Measurements from ENCODE around the gene KIAA1217.

KIAA1217 gene, protein sequence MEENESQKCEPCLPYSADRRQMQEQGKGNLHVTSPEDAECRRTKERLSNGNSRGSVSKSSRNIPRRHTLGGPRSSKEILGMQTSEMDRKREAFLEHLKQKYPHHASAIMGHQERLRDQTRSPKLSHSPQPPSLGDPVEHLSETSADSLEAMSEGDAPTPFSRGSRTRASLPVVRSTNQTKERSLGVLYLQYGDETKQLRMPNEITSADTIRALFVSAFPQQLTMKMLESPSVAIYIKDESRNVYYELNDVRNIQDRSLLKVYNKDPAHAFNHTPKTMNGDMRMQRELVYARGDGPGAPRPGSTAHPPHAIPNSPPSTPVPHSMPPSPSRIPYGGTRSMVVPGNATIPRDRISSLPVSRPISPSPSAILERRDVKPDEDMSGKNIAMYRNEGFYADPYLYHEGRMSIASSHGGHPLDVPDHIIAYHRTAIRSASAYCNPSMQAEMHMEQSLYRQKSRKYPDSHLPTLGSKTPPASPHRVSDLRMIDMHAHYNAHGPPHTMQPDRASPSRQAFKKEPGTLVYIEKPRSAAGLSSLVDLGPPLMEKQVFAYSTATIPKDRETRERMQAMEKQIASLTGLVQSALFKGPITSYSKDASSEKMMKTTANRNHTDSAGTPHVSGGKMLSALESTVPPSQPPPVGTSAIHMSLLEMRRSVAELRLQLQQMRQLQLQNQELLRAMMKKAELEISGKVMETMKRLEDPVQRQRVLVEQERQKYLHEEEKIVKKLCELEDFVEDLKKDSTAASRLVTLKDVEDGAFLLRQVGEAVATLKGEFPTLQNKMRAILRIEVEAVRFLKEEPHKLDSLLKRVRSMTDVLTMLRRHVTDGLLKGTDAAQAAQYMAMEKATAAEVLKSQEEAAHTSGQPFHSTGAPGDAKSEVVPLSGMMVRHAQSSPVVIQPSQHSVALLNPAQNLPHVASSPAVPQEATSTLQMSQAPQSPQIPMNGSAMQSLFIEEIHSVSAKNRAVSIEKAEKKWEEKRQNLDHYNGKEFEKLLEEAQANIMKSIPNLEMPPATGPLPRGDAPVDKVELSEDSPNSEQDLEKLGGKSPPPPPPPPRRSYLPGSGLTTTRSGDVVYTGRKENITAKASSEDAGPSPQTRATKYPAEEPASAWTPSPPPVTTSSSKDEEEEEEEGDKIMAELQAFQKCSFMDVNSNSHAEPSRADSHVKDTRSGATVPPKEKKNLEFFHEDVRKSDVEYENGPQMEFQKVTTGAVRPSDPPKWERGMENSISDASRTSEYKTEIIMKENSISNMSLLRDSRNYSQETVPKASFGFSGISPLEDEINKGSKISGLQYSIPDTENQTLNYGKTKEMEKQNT (N-terminal part only)

DNA sequence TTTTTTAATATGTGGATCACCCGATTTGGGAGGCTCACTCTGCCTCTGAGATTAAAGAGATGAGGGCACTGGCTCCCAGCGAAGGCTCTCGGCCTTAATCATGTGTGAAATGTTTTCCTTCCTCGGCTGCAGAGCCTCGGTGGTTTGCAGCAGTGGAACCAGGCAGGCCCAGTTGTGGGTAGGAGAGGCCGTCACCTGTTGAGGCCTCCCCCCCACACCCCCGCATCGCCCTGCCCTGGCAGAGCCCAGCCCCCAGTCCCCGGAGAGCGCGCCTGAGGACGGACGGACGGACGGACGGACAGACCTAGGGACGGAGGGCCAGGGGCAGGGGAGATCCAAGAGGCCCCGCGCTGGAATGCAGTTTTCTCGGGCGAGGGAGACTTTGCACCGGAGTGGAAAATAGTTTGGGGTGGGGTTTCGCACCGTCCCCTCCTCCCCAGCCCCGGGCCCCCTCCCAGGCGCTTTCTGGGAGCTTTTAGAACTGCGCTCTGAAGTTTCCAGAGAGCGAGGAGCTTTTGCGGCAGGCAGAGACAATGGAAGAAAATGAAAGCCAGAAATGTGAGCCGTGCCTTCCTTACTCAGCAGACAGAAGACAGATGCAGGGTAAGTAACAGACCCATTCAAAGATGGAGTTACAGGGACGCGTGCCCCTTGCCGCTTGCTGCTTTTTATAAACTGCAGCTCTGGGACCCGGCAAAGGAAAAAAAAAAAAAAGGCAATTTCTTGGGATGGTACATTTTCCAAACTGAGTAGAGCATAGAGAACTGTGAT is at the start of gene KIAA1217:
Gene KIAA1217, plus strand, starts transcription at position 478 of the 771 bp plus-strand sequence. Its CDS starts 56 bp downstream, at position 534.
- no peak for DNase-seq

DNA sequence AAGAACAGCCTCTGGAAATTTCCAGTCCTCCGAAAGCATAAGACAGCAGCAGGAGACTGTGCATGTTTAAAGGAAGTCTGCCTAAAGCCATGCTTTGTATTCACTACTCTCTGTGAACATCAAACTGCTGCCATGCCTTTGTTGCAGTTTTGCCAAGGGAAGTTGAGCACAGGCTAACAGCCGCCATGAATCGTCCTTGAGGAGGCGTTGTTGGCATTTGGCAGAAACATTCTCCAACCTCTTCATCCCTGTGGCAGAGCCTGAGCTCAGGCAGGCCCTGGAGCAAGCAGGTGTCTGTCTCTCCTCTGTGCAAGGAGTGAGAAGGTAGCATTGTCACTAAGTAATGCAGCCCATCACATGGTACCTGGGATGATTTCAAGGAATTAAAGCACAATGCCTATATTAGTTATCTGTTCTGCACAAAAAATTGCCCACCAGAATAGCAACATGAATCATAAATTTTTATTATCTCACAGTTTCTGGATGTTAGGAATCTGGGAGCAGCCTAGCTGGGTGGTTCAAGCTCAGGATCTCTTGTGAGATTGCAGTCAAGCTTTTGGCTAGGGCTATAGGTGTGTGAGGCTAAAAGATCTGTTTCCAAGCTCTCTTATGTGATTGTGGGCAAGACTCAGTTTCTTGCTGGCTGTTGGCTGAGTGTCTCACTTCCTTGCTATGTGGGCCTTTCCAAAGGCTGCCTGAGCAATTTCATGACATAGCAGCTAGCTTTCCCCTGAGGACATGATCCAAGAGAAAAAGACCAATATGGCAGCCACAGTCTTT is 46.5 kb upstream of the KIAA1217 start:
- DNase-seq: no peak

DNA sequence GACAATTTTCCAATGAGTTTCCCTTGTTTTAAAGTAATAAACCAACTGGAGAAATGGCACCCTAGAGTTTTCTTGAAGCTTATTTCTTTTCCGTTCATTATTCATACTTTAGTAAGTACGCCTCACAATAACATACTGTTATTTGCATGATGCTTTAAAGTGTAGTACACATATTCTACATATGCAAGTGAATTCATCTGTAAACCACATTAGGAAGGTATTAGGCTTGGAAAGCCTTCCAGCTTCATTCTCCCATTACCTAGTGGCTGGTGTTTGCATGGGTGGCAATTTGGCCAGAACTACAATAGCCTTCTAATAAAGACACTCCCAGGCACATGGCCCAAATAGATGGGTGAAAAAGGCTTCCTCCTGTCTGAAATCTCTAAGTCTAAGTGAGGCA is 45.5 kb upstream of the KIAA1217 start:
- no peak for DNase-seq

DNA sequence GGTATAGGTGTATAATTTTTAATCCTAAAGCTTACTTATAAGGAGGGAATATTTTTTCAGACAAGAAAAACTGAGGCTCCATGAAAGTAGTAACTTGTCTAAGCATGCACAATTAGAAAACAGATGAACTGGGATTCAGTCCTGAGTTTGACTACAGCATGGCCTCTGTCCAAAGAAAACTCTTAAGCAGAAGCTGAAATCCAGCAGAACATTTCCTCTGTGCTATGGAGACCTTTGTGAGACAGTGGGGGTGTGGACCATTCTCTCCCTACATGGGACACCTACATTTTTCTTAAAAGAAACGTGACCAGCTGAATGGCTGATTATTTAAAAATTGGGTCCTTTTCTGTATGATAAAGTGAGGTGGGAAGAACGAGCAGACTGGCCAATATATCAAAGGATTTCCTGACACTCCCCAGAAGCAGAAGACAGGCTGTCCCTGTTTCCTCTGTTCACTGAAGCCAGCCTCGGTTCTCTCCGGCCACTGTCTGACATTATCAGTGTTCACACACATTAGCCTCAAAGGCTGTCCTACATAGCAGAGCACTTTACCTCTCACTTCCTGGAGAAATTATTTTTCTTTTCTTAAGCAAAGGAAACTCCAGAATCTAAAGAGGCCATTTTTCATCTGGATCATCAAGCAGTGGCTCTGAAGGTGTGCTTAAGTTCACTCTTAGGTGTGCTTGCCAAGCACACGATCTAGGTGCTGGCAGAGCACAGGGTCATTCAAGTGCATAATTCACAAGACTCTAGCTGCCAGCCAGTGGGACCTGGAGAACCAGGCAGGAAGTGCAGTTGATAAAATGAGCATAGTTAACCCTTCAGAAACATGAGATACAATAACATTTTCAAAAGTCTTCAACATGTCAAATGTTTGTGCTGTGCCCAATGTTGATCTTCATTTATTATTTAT is 40.4 kb upstream of the KIAA1217 start:
- no peak for DNase-seq

DNA sequence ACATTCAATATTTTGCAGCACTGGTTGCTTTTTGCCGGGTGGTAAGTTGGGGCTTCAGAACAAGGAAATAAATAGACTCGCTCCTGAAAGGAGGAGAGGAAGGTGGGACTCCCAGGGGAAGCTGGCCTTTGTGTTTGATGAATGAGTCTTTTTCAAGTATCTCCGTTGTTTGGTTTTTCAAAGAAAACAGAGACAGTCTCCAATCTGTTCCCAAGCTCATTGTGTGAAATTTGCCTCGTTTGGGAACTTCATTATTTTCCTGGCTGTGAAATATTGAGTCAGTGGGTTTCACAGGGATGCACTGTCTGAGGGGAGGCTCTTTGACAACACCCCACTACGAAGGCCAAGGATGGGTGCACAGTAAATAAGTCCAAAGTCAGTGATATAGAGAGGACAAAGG is 38.7 kb upstream of the KIAA1217 start:
- no peak for DNase-seq

DNA sequence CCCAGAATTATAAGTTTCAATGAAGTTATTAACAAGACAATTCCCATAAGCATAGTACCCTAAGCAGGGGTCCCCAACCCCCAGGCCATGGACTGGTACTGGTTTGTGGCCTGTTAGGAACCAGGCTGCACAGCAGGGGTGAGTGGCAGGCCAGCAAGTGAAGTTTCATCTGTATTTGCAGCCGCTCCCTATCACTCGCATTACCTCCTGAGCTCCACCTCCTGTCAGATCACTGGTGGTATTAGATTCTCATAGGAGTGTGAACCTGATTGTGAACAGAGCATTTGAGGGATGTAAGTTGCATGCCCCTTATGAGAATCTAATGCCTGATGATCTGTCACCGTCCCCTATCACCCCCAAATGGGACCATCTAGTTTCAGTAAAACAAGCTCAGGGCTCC is 36.0 kb upstream of the KIAA1217 start:
- DNase-seq: no peak

DNA sequence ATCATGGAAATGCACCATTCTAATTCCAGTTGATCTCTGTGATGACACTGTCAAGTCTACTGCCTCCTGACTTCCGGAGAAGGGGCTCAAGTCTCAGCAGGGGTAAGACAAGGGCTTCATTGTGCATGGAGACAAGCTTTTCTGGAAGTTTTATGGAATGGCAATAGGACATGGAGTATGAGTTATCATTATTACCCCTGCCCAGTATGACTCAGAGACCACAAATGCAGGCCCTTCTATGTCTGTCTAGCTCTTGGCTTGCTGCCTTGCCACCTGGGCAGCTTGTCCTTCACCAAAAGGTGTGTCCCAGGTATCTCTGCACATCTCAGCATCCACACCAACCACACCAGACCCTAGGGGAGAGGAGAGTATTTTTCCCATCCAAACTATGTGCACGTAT is 34.9 kb upstream of the KIAA1217 start:
- DNase-seq: no peak

DNA sequence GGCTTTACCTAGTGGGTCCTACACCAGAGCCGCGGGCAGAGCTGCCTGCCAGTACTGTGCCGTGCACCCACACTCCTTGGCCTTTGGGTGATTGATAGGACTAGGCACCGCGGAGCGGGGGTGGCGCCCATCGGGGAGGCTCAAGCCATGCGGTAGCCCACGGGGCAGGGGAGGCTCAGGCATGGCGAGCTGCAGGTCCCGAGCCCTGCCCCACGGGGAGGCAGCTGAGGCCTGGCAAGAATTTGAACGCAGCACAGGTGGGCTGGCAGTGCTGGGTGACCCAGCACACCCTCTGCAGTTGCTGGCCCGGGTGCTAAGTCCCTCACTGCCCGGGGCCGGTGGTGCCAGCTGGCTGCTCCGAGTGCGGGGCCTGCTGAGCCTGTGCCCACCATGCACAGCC is 32.3 kb upstream of the KIAA1217 start:
- DNase-seq: no peak

DNA sequence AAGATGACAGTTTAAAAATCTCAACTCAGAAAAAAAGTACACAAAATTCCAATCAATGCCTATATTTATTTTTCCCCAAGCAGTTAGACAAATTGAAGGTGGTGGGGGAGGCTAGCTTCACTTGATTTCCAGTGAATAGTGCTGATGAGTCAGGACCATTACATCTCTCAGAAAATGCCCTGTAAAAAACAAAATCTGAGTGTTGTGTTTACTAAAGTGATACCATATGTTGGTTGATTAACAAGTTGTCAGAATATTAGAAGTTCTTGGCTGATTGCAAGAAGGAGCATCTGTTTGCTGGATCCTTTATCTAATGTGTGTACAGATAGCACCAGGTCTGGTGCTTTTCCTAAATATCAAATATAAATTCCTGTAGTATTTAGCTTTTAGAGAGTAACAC is 31.3 kb upstream of the KIAA1217 start:
- no peak for DNase-seq

DNA sequence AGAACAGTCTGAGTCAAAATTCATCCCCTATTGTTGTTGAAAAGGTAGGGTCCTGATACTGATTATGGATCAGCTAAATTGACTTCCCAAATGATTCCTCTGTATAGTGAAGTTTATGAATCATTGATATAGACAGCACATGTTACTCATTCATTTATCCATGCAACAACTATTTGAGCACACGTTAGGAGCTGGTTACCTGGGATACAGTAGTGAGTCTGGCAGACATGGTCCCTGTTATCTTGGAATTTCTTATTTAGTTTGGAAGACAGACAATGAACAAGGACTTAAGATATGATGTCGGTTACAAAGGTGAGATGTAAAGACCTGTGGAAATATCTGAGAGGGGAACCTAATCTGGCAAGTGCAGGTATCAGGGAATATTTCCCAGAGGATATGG is 28.0 kb upstream of the KIAA1217 start:
- DNase-seq: no peak

DNA sequence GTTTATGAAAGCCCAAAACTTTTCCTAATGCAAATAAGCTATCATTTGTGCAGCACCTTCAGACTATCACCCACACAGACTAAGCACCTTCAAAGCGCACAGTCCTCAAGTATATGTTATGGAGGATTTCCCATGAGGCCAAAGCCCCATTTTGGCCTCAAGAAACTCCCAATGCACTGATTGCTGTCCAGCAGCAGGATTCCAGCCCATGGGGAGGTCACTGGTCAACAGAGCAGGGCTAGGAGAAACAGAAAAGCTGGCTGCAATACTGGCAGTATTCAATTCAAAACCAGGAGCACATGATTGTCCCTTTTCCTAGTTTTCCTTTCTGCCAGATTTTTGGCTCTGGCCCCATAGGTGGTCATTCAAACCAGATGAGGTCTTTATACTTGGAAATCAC is 24.5 kb upstream of the KIAA1217 start:
- no peak for DNase-seq

DNA sequence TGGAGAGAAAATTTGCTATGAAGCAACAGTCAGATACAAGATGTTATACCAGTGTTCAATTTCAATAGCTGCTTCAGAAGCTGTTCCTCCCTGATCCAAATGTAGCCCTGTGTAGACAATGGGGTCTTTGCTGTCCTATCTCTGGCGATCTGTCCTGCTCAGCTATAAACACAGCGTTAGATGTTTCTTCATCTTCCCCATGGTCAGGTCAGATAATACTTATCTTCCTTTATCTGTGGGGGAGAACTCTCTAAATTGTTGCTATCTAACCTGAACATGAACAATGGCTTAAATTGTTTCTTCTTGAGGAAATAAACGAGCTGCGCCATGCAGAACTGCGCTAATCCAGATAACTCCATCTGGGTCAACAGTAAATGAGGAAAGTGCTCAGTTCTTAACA is 15.6 kb upstream of the KIAA1217 start:
- no peak for DNase-seq

DNA sequence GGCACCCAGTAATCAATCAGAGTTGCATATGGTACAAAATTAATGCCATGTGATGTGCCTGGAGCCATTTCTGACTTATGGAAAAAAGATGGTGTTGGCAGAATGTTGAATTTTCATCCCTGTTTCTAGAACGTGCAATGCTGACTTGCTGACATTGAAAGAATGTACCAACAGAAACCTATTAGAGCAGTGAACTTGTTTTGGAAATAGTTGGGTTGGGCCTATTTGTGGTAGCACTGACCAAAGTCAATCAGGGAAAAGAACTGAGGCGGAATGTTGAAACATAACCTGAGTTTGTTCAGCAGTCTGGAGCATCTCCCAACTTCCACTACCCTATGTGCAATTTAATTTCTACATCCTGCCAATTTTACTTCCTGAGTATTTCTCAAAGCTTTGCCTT is 11.7 kb upstream of the KIAA1217 start:
- DNase-seq: no peak

DNA sequence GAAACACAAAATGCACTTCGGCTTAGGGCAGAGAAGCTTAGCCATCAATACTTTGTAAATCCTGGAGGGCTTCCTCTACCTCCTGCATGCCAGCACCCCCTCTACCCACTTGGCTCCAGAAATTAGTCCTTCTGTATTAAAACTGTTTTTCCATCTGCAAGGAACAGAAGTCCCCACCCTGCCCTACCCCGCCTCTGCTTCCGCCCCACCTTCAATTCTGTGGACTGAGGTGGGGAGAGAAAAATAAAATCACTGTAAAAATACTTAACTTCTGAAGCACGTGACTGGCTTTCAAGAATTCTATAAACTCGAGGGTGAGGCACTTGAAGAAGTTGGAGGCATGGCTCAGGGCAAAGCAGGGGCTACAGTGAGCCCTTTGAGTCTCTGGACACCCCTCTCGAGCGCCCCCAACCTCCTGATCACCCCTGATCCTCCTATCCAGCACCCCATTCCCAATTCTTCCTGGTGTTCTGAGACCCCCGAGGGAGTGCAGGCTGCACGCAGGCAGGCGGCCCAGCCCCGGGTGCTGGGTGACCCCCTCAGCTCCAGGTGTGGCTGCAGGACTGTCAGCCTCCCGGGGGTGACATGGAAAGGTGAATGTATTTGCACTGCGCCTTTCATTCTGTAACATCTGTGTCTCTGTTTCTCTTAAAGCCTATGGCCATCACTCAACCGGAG is 7.3 kb upstream of the KIAA1217 start:
- no peak for DNase-seq

DNA sequence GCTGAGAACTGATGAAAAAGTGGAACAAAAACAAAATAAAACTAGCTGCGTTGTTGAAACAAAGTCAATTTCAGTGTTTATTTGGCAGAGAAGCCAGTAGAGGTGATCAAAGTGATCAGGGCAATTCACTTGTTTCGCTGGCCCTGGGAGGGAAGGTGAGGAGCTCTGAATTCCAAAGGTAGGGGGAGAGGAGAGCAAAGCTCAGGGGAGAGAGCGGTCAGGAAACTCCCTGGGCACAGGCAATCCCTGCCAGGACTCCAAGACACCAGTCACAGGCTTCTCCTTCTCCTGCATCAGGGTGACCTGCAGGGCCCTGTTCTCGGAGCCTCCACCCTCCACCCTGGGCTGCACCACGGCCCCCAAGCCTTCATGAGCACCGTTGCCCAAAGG is 6.8 kb upstream of the KIAA1217 start:
- DNase-seq: no peak

DNA sequence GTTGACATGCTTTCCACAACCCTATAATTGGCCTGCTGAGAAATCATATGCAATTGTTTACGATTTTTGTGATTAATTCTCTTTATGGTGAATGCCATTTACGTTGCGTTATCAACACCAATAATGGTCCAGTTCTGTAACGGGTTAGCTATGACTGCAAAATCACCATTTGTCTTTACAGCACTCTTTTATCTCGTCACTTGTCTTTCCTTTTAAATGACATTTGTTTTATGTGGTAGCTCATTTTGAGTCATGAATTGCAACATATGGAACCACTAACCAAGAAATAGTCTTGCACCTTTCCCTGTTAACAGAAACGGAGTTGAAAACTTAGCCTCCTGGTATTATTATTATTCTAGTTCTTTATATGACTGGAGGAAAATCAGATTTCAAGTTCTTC is 3.1 kb upstream of the KIAA1217 start:
- DNase-seq: no peak

DNA sequence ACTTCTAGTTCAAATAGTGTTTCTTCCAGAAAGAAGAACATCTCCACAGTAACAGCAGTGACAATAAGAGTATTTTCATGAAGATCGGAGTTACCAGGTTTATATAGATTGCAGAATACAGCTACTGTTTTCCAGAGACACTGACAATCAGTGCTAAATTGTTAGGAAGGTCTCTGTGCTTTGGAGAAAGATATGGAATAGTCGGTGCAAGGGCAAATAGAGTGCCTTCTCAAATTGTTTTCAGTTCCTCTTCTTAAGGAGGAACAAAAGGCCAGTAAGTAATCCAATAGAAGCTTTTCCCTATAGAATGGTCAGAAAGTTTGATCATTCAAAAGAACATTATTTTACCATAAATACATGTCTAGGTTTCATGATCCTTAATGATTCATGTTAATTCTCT is 2.6 kb upstream of the KIAA1217 start:
- no peak for DNase-seq

DNA sequence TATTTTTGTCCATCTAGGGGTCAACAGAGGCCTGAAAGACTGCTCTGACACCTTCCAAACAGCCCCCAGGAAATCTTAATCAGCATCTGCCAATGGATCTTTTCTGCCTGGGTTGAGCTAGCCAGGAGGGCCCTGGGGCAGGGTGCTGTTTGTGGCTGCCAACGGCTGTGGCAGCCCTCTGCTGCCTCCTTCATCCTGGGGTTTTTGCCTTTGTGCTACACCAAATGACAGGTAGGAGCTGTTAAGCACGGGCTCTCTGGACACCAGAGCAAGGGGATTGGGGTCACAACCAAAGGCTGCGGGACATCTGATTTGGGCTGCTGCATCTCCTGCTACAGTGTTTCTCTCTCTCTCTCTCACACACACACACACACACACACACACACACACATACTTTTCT is 2.0 kb upstream of the KIAA1217 start:
- DNase-seq: no peak

DNA sequence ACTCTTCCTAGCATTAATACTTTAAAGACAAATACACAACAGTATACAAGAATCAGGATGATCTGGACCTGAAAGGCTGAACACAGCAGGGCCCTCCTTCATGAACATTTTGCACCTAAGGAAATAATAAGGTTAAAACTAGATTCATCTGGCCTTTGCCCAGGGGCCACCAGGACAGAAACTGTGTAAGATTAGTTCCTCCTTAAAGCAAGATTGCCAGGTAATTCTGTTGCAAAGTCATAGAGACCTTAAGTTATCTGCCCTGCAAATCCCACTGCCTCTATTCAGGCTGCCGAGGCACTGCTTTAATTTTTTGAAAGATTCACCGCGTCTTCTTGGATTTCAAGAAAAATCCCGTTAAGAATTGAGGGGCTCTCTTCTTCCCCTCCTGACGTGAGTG is 1.6 kb upstream of the KIAA1217 start:
- no peak for DNase-seq
